GM19468 (cell line): Measurements from ENCODE around the gene CHST10.
"Not testable (repeated sequence)": the region's sequence is repeated elsewhere in the genome, so short reads cannot be mapped to it uniquely, and the experiment has no call there.

Source experiments
- ATAC-seq: cut with Tn5 transposase; IDR thresholded peaks from one replicate; pipeline ENCODE4 v1.9.1; 2021; ENCODE audit warnings: mild to moderate bottlenecking, moderate library complexity, moderate number of reproducible peaks; ENCODE audit not compliant: unreplicated experiment; ENCODE audit errors: extremely low read depth

CHST10 gene

GRCh38 chr2:100344433-100344832 lies 73.0 kb downstream of the CHST10 start:
- no peak for ATAC-seq

GRCh38 chr2:100342466-100342865 lies 75.0 kb downstream of the CHST10 start:
- ATAC-seq, result not testable (repeated sequence)
